AG04450 (cell line): ENCODE measurements around the gene PAQR4. TPM values are rescaled to one million over a fixed set of nuclear protein-coding genes. Genes with fewer than 3 reads are reported as not detected.
A peak's percentile ranks its signal among the peaks of the same experiment; 100 is the strongest.

Source experiments
- CTCF ChIA-PET: fragments of 300-600, 350-600 bp; formaldehyde crosslinking; extraction: SDS; loops from one replicate; lab custom pipeline; 2022; ENCODE audit warnings: antibody characterized with exemption, inconsistent platforms; lab: Charles Lee
- POLR2A ChIA-PET: fragments of 350-600 bp; formaldehyde crosslinking; extraction: SDS; loops from one replicate; lab custom pipeline; 2021; ENCODE audit warnings: antibody characterized with exemption, inconsistent platforms; lab: Yijun Ruan, JAX
- DNase-seq: peaks from one replicate; pipeline ENCODE4 v3.0.0-alpha.2; 2011; ENCODE audit warnings: low read depth, low spot score
- H3K27ac ChIP-seq: one replicate; pipeline ENCODE4 v1.5.1; 2012; ENCODE audit warnings: low read depth, low read length, control low read depth
- H3K27me3 ChIP-seq: one replicate; pipeline ENCODE4 v1.6.0; 2012; ENCODE audit warnings: low read length; ENCODE audit not compliant: control insufficient read depth, insufficient read depth
- H3K4me3 ChIP-seq: 2 replicates; pipeline ENCODE4 v1.5.1; 2011; ENCODE audit warnings: mild to moderate bottlenecking, low read depth, low read length, control low read depth
- H3K9me3 ChIP-seq: 2 replicates; pipeline ENCODE4 v1.5.1; 2012; ENCODE audit warnings: low read length; ENCODE audit not compliant: control insufficient read depth, insufficient read depth
- CTCF ChIP-seq: IDR thresholded peaks from 2 replicates; pipeline ENCODE4 v1.5.1; 2011; ENCODE audit warnings: low read depth, low read length, control low read depth, inconsistent platforms
- polyA plus RNA-seq: library from polyadenylated mRNA; depleted of rRNA; stranded (reverse); fragments of >200 nt; gene quantifications from 2 replicates; pipeline ENCODE4 v1.2.3, GENCODE V29; 2011

The PAQR4 gene
- polyA plus RNA-seq, 1 experiment, result 1.2 TPM

- TF ChIP-seq CTCF, result peak; percentile 19
- ChIA-PET CTCF (no interaction called here), POLR2A (no interaction called here)
- DNase-seq, result no peak
- peaks cover 19% of the 10 kb centered on the region for H3K27me3 ChIP-seq
- no peak within 1 kb of the TSS for H3K4me3 ChIP-seq
- H3K27ac ChIP-seq, result no peak within 1 kb of the TSS
- H3K9me3 ChIP-seq, result no peaks in the 10 kb centered on the region; the same call in 1 of the 2 replicates
Observed at GRCh38 chr16:3017794-3018506, 48.8 kb downstream of the PAQR4 start, which contains the start of gene CLDN6. Gene CLDN6, minus strand, starts transcription at chr16:3018183. Its CDS starts 2,162 bp downstream, at chr16:3016021.

- Histone ChIP-seq H3K27me3 (peaks cover 5% of the 10 kb centered on the region), H3K27ac (peak overlapping the region; percentile 21), H3K4me3 (peak overlapping the region; percentile 63), H3K9me3 (no peaks in the 10 kb centered on the region; the same call in 1 of the 2 replicates)
- no peak for TF ChIP-seq CTCF
- ChIA-PET CTCF (interaction anchor here (0.6 to 3.1 kb wide), 4 partner anchors 10 to 110 kb away, joined by 3 to 13 read pairs (median 4); no protein-coding TSS in a partner anchor), POLR2A (interaction anchor here (1.6 to 3.8 kb wide), 6 partner anchors 9 to 47 kb away, joined by 5 to 30 read pairs (median 9); partner anchors contain the start of gene PKMYT1)
- DNase-seq, result no peak
Observed at GRCh38 chr16:3019594-3020246, 50.6 kb downstream of the PAQR4 start.

GRCh38 chr16:3020247-3020603, 51.1 kb downstream of the PAQR4 start, which contains the start of gene TNFRSF12A:
Gene TNFRSF12A, plus strand, starts transcription at chr16:3020368. Its CDS starts 30 bp downstream, at chr16:3020398.
- DNase-seq, result no peak
- H3K27ac ChIP-seq, result peak within 1 kb of the TSS; percentile 99
- CTCF ChIA-PET, result interaction anchor here (0.6 to 3.1 kb wide), 4 partner anchors 9 to 137 kb away, joined by 3 to 13 read pairs (median 3); partner anchors contain the start of gene FLYWCH2
- H3K27me3 ChIP-seq, result peaks cover 5% of the 10 kb centered on the region
- H3K4me3 ChIP-seq, result peak within 1 kb of the TSS; percentile 94
- H3K9me3 ChIP-seq, result no peaks in the 10 kb centered on the region; the same call in 1 of the 2 replicates
- TF ChIP-seq CTCF, result no peak
- POLR2A ChIA-PET, result interaction anchor here (0.8 to 3.8 kb wide), 9 partner anchors 8 to 129 kb away, joined by 3 to 30 read pairs (median 8); partner anchors contain the start of gene PKMYT1

- peaks cover 5% of the 10 kb centered on the region for H3K27me3 ChIP-seq
- DNase-seq, result peak; percentile 72
- H3K4me3 ChIP-seq, result peak overlapping the region; percentile 94
- CTCF ChIA-PET, result interaction anchor here (0.6 to 3.1 kb wide), 2 partner anchors 11 to 138 kb away, joined by 3 to 13 read pairs; partner anchors contain the start of gene FLYWCH2
- no peaks in the 10 kb centered on the region; the same call in 1 of the 2 replicates for H3K9me3 ChIP-seq
- POLR2A ChIA-PET, result interaction anchor here (0.7 to 3.8 kb wide), 13 partner anchors 8 to 129 kb away, joined by 3 to 30 read pairs (median 7); partner anchors contain the start of genes CLDN9 and PKMYT1
- TF ChIP-seq CTCF, result no peak
- peak overlapping the region; percentile 99 for H3K27ac ChIP-seq
Observed at GRCh38 chr16:3020604-3021448, 51.7 kb downstream of the PAQR4 start.
